Natural killer cell treated with Interleukin-12 subunit alpha and Interleukin-12 subunit beta and Interleukin-15 and Interleukin-18, amount 100 ng/mL, for 72 hours (primary cell): ENCODE results near the gene PI4K2B. TPM values are rescaled to one million over a fixed set of nuclear protein-coding genes. Genes with fewer than 3 reads are reported as not detected.

Source experiments
- ATAC-seq, 2 donors: fragments of 150-1000 bp; cut with Tn5 transposase in 1 of 2; sonication (Bioruptor Pico), chemical (Tn5 transposase) in 1 of 2; 2 replicates each; pipeline ENCODE4 v1.10.0; 2021
- DNase-seq: peaks from one replicate; pipeline ENCODE4 v3.0.0; 2022; ENCODE audit warnings: low spot score
- H3K27ac Mint-ChIP-seq, 2 donors: 1 replicate in 1 of 2; 2 replicates in 1 of 2; pipeline ENCODE4 v1.8.0; 2022; ENCODE audit warnings: mixed read lengths in 2 of 2, mild to moderate bottlenecking in 1 of 2, moderate library complexity in 1 of 2
- H3K27me3 Mint-ChIP-seq, 2 donors: 1 replicate in 1 of 2; 2 replicates in 1 of 2; pipeline ENCODE4 v1.8.0; 2022; ENCODE audit warnings: mixed read lengths in 2 of 2
- H3K36me3 Mint-ChIP-seq: one replicate; pipeline ENCODE4 v1.8.0; 2022; ENCODE audit warnings: mixed read lengths
- H3K4me1 Mint-ChIP-seq, 2 donors: 1 replicate in 1 of 2; 2 replicates in 1 of 2; pipeline ENCODE4 v1.8.0; 2022; ENCODE audit warnings: low read depth in 2 of 2, mixed read lengths in 2 of 2, mild to moderate bottlenecking in 1 of 2
- H3K4me3 Mint-ChIP-seq: one replicate; pipeline ENCODE4 v1.8.0; 2022; ENCODE audit warnings: mixed read lengths
- H3K9me3 Mint-ChIP-seq: 2 replicates; pipeline ENCODE4 v1.8.0; 2022; ENCODE audit warnings: mixed read lengths
- total RNA-seq, 2 donors: library from RNA; stranded (reverse); gene quantifications; one replicate each; pipeline ENCODE4 v1.2.3, GENCODE V29; 2022

The PI4K2B gene
- total RNA-seq, 2 donors from 2014 or later: 31.2 to 31.3 TPM

DNA sequence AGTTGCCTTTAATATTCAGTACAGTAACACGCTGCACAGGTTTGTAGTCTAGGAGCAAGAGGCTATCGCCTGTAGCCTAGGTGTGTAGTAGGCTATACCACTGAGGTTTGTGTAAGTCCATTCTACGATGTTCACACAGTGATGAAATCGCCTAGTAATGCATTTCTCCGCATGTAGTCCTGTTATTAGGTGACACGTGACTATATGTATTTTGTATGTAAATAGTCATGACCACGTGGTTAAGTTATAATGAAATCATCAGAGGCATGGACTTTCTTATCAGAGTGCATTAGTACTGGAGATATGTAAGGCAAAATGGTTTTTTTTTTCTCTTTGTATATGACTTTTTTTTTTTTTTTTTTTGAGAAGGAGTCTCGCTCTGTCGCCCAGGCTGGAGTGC is 68.8 kb downstream of the PI4K2B start:
- no peaks in the 10 kb centered on the region for H3K9me3 Mint-ChIP-seq
- no peaks in the 10 kb centered on the region for H3K4me1 Mint-ChIP-seq
- no peak overlapping the region for H3K27ac Mint-ChIP-seq
- no peak for DNase-seq
- H3K27me3 Mint-ChIP-seq: peaks cover 16 to 22% of the 10 kb centered on the region in 2 donors
- ATAC-seq: no peak
- H3K4me3 Mint-ChIP-seq: no peak overlapping the region
- no peaks in the 10 kb centered on the region for H3K36me3 Mint-ChIP-seq

DNA sequence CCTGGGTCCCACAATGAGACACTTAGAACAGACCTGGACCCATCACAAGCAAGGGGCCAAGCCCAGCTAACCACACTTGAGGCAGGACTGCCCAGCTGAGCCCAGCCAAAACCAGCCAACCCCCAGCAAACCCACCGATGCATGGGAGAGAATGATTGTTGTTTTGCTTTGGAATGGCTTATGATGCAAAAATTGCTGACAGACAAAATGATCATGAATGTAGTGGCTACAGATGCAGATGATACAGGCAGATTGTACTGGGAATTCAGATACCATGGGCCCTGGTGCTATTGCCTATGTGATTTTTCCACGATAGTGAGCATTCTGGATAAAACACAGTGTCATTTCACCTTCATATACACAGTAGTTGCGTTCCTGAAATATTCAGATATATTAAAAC is 69.7 kb downstream of the PI4K2B start:
- DNase-seq: no peak
- Mint-ChIP-seq H3K4me1 (no peaks in the 10 kb centered on the region), H3K27ac (no peak overlapping the region), H3K4me3 (no peak overlapping the region), H3K9me3 (no peaks in the 10 kb centered on the region), H3K27me3 (peaks cover 16 to 20% of the 10 kb centered on the region in 2 donors), H3K36me3 (no peaks in the 10 kb centered on the region)
- ATAC-seq: no peak

GRCh38 chr4:25306518-25307057 is 72.8 kb downstream of the PI4K2B start:
- Mint-ChIP-seq H3K4me3 (no peak overlapping the region), H3K9me3 (no peaks in the 10 kb centered on the region), H3K27ac (no peak overlapping the region), H3K36me3 (no peaks in the 10 kb centered on the region), H3K27me3 (peaks cover 6 to 15% of the 10 kb centered on the region in 2 donors), H3K4me1 (no peaks in the 10 kb centered on the region)
- no peak for ATAC-seq
- no peak for DNase-seq

DNA sequence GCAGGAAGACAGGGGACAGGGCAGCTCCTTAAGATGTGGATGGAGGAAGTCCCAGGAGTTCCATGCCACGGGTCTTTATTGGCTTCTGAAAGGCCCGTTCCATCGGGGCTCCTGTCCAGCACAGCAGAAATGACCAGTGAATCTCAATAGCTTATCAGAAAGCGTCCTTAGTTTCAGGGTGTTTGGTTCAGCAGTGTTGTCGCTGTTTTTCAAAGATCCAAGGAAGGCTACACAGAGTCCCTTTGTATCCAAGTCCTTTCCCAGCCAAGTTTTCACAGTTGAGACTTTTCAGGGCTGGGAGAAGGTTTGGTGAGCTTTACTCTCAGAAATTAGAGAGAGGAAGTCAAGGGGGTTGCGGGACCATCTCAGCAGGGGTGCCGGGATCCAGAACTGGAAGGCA is 73.8 kb downstream of the PI4K2B start:
- H3K4me3 Mint-ChIP-seq: no peak overlapping the region

DNA sequence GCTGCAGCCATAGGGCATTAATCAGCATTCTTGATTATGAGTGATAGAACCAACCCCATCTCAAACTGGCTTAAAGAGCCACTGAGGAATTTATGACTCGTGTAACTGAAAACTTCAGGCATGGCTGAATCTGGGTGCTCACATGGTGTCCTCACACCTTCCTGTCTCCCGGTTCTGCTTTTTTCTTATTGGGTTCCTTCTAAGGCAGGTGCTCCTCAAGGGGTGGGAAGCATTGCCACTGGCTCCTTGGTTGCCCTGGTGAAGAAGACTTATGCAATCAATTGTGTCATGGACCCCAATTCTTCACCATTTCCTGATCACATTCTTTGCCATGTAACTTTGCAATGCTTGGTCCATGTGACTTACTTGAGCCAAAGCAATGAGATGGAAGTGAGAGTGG is 74.5 kb downstream of the PI4K2B start:
- no peaks in the 10 kb centered on the region for H3K9me3 Mint-ChIP-seq
- H3K4me3 Mint-ChIP-seq: no peak overlapping the region
- H3K27me3 Mint-ChIP-seq: peaks cover 6 to 15% of the 10 kb centered on the region in 2 donors
- no peaks in the 10 kb centered on the region for H3K36me3 Mint-ChIP-seq
- DNase-seq: no peak
- no peak for ATAC-seq
- no peak overlapping the region for H3K27ac Mint-ChIP-seq
- H3K4me1 Mint-ChIP-seq: peaks cover 6 to 9% of the 10 kb centered on the region in 2 donors

More for the DNA sequence above, 73.8 kb downstream of the PI4K2B start:
- H3K9me3 Mint-ChIP-seq: no peaks in the 10 kb centered on the region
- H3K27me3 Mint-ChIP-seq: peaks cover 6 to 15% of the 10 kb centered on the region in 2 donors
- H3K27ac Mint-ChIP-seq: no peak overlapping the region
- DNase-seq (no peak), ATAC-seq (no peak)
- H3K36me3 Mint-ChIP-seq: no peaks in the 10 kb centered on the region
- peaks cover 4 to 5% of the 10 kb centered on the region in 2 donors for H3K4me1 Mint-ChIP-seq

DNA sequence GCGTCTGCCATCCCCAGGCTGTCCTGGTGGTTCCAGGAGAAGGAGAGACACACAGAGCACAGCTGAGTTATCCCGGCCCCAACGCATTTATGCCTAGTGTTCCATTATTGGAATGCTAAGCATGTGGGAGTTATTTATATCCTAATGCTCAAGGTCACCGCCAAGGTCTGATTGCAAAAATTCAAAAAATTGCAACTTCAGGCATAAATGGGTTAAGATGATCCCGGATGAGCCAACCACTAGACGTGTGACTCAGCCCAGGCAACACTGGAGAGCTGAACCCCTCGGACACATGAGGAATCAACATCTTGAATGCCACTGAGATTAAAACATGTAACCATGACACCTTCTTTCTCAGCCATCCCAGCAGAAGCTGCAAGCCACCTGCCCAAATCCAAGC is 74.9 kb downstream of the PI4K2B start:
- H3K27me3 Mint-ChIP-seq: peaks cover 6 to 15% of the 10 kb centered on the region in 2 donors
- H3K4me1 Mint-ChIP-seq: peaks cover 10 to 13% of the 10 kb centered on the region in 2 donors
- H3K27ac Mint-ChIP-seq: no peak overlapping the region
- no peaks in the 10 kb centered on the region for H3K36me3 Mint-ChIP-seq
- DNase-seq: no peak
- no peak for ATAC-seq
- no peak overlapping the region for H3K4me3 Mint-ChIP-seq
- no peaks in the 10 kb centered on the region for H3K9me3 Mint-ChIP-seq

DNA sequence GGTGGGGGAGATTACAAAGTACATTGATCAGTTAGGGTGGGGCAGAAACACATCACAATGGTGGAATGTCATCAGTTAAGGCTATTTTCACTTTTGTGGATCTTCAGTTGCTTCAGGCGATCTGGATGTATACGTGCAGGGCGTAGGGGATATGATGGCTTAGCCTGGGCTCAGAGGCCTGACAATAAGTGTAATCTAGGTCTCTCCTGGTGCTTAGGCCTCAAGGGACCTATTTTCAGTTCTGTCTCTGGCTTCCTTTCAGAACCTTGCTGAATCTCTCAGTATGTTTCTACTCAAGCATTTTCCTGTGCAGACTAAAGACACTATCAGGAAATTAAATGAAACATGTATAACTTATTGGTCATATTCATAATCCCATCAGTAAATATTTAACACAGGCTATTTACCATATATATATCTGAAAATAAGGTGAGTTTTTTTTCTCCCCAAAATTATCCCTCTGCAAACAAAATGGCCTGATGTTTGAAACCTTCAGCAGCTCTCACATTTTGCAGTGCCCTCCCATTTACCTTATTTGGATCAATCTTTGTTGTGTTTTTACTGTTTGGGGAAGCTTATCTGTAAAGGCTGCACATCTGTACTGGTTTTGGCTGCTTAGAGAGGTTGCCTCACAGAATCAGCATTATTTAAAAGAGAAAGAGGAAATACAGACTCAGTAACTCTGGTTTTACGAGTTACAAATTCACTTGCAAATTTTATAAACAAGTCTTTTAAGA is 76.4 kb downstream of the PI4K2B start:
- peaks cover 11 to 13% of the 10 kb centered on the region in 2 donors for H3K4me1 Mint-ChIP-seq
- peaks cover 3 to 9% of the 10 kb centered on the region in 2 donors for H3K27me3 Mint-ChIP-seq
- ATAC-seq: no peak
- no peak overlapping the region for H3K4me3 Mint-ChIP-seq
- H3K27ac Mint-ChIP-seq: no peak overlapping the region
- DNase-seq: no peak
- no peaks in the 10 kb centered on the region for H3K36me3 Mint-ChIP-seq
- no peaks in the 10 kb centered on the region for H3K9me3 Mint-ChIP-seq

DNA sequence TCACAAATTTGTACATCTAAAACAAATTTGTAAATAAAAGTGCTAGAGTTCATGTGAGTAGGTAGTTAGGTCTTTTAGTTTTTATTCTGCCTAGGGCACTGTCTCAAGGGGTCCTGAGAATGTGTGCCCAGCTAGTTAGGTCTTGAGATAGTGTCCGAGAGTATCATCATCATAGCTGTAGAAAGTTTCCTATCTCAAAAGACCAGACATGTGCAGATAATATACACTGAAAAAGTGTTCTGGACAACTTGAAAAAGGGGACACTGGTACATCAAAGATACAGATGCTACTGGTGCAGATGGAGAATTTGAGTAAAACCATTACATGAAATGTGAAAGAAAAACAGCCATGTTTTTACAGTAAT is 77.0 kb downstream of the PI4K2B start:
- Mint-ChIP-seq H3K27me3 (peaks cover 3 to 9% of the 10 kb centered on the region in 2 donors), H3K4me1 (peaks cover 11 to 13% of the 10 kb centered on the region in 2 donors), H3K9me3 (no peaks in the 10 kb centered on the region), H3K36me3 (no peaks in the 10 kb centered on the region), H3K4me3 (no peak overlapping the region), H3K27ac (no peak overlapping the region)
- DNase-seq (no peak), ATAC-seq (no peak)

- H3K4me3 Mint-ChIP-seq: peak within 1 kb of the TSS; percentile 96
- peak; percentile 100 for ATAC-seq
- peaks cover 0 to 9% of the 10 kb centered on the region in 2 donors for H3K27me3 Mint-ChIP-seq
- H3K4me1 Mint-ChIP-seq: peaks cover 11 to 13% of the 10 kb centered on the region in 2 donors
- DNase-seq: peak; percentile 91
- H3K9me3 Mint-ChIP-seq: no peaks in the 10 kb centered on the region
- H3K27ac Mint-ChIP-seq: peak within 1 kb of the TSS; percentile 86 to 92
- H3K36me3 Mint-ChIP-seq: peaks cover 6% of the 10 kb centered on the region
Measured at GRCh38 chr4:25312496-25313200, 78.8 kb downstream of the PI4K2B start, which contains the start of gene ZCCHC4. Gene ZCCHC4 (plus strand): TSS chr4:25312774. CDS start chr4:25312810, 36 bp downstream.

GRCh38 chr4:25313201-25313895 is 79.5 kb downstream of the PI4K2B start:
- Mint-ChIP-seq H3K27ac (peak overlapping the region; percentile 86 to 92), H3K27me3 (peaks cover 0 to 7% of the 10 kb centered on the region in 2 donors), H3K4me3 (peak overlapping the region; percentile 96), H3K4me1 (peaks cover 11 to 13% of the 10 kb centered on the region in 2 donors), H3K9me3 (no peaks in the 10 kb centered on the region), H3K36me3 (peaks cover 6% of the 10 kb centered on the region)
- DNase-seq: no peak
- no peak for ATAC-seq

DNA sequence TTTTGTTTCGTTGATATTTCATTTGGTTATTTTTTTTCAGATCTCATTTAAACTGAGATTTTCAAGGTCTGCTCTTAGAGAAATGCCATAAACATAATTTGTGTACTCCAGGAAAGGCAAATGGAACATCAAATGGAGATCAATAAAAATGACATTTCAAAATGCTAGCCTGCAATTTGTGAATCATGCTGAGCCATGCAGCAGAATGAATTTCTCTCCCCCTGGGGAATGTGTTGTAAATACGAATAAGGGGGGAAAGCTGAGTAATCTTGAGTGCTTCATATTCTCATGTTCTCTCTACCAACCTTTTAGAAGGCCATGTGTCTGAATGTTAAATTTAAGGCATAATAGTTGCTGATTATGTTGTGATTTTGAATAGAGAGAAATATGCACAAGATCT is 86.5 kb downstream of the PI4K2B start:
- Mint-ChIP-seq H3K27me3 (no peaks in the 10 kb centered on the region), H3K4me1 (peaks cover 15 to 21% of the 10 kb centered on the region in 2 donors), H3K27ac (peak overlapping the region; percentile 74 to 76), H3K4me3 (peak overlapping the region; percentile 68), H3K36me3 (peaks cover 6% of the 10 kb centered on the region), H3K9me3 (no peaks in the 10 kb centered on the region)
- DNase-seq (no peak), ATAC-seq (no peak)

- no peaks in the 10 kb centered on the region for H3K27me3 Mint-ChIP-seq
- peak overlapping the region; percentile 68 for H3K4me3 Mint-ChIP-seq
Measured at GRCh38 chr4:25320773-25321172, 86.9 kb downstream of the PI4K2B start.

DNA sequence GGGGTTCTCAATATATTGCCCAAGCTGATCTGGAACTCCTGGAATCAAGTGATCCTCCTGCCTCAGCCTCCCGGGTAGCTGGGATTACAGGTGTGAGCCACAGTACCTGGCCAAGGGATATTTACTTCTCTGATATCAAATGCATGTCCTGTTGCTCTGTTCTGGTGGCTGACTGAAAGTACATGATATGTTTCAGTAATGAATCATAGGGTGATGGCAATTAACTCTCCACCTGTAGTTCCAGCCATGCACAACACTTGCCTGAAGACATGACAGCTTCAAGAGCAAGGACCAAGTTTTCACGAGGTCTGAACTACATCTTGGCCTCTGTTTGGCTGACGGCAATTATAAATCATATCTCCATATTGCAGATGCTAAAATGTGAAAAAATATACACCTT is 87.9 kb downstream of the PI4K2B start:
- Mint-ChIP-seq H3K27ac (peak overlapping the region; percentile 74 to 76), H3K4me3 (peak overlapping the region; percentile 68), H3K36me3 (peaks cover 4% of the 10 kb centered on the region), H3K9me3 (no peaks in the 10 kb centered on the region), H3K27me3 (no peaks in the 10 kb centered on the region), H3K4me1 (peaks cover 15 to 21% of the 10 kb centered on the region in 2 donors)
- DNase-seq (no peak), ATAC-seq (no peak)

More at GRCh38 chr4:25320773-25321172, 86.9 kb downstream of the PI4K2B start:
- DNase-seq (no peak), ATAC-seq (peak; percentile 86 to 95)
- Mint-ChIP-seq H3K27ac (peak overlapping the region; percentile 74 to 76), H3K9me3 (no peaks in the 10 kb centered on the region), H3K36me3 (peaks cover 6% of the 10 kb centered on the region), H3K4me1 (peaks cover 15 to 21% of the 10 kb centered on the region in 2 donors)
